DND-41 (cell line): ENCODE measurements around the gene VPS36.
"Not testable (repeated sequence)": the region's sequence is repeated elsewhere in the genome, so short reads cannot be mapped to it uniquely, and the experiment has no call there.

Source experiments
- ATAC-seq: fragments of 200-7000 bp; cut with Tn5 transposase; 3 replicates; pipeline ENCODE4 v1.9.1; 2021; ENCODE audit warnings: low read depth; ENCODE audit not compliant: insufficient read depth
- DNase-seq: peaks from one replicate; pipeline ENCODE4 v3.0.0-alpha.2; 2020
- H2AFZ ChIP-seq: 2 replicates; pipeline ENCODE4 v1.6.0; 2012; ENCODE audit warnings: low read depth, low read length
- H3K27ac ChIP-seq: 2 replicates; pipeline ENCODE4 v1.5.1; 2012; ENCODE audit warnings: low read length, inconsistent platforms
- H3K27me3 ChIP-seq: fragments of 200-600 bp; sonication (generic); 2 replicates; pipeline ENCODE4 v1.6.0; 2012; ENCODE audit warnings: low read length, mild to moderate bottlenecking, inconsistent platforms; ENCODE audit not compliant: insufficient read depth, poor library complexity
- H3K36me3 ChIP-seq: 2 replicates; pipeline ENCODE4 v1.5.1; 2012; ENCODE audit warnings: low read length, inconsistent platforms; ENCODE audit not compliant: insufficient read depth
- H3K4me1 ChIP-seq: 2 replicates; pipeline ENCODE4 v1.5.1; 2012; ENCODE audit warnings: mild to moderate bottlenecking, low read length; ENCODE audit not compliant: insufficient read depth
- H3K4me2 ChIP-seq: 2 replicates; pipeline ENCODE4 v1.6.0; 2012; ENCODE audit warnings: mild to moderate bottlenecking, moderate library complexity, low read length, inconsistent platforms; ENCODE audit not compliant: insufficient read depth
- H3K4me3 ChIP-seq, 2 experiments: fragments of 200-600 bp in 1 of 2; shearing (Covaris generic) in 1 of 2; 2 replicates each; pipeline ENCODE4 v1.5.1; 2012 to 2016; ENCODE audit warnings: inconsistent platforms in 2 of 2, low read length in 2 of 2, mild to moderate bottlenecking in 2 of 2, low read depth in 1 of 2, moderate library complexity in 1 of 2
- H3K79me2 ChIP-seq: 2 replicates; pipeline ENCODE4 v1.6.0; 2012; ENCODE audit warnings: low read length, inconsistent platforms; ENCODE audit not compliant: insufficient read depth
- H3K9ac ChIP-seq: 2 replicates; pipeline ENCODE4 v1.6.0; 2012; ENCODE audit warnings: low read depth, mild to moderate bottlenecking, inconsistent platforms, low read length, moderate library complexity
- H3K9me3 ChIP-seq: 2 replicates; pipeline ENCODE4 v1.5.1; 2012; ENCODE audit warnings: low read length, moderate library complexity, mild to moderate bottlenecking, inconsistent platforms; ENCODE audit not compliant: insufficient read depth, severe bottlenecking
- H4K20me1 ChIP-seq: 2 replicates; pipeline ENCODE4 v1.6.0; 2012; ENCODE audit warnings: low read length; ENCODE audit not compliant: insufficient read depth
- CTCF ChIP-seq: IDR thresholded peaks from 2 replicates; pipeline ENCODE4 v1.5.1; 2012; ENCODE audit warnings: borderline replicate concordance, low read length, moderate library complexity, mild to moderate bottlenecking; ENCODE audit not compliant: poor library complexity, severe bottlenecking; ENCODE audit errors: extremely low read depth
- EZH2 ChIP-seq: IDR thresholded peaks from 3 replicates; pipeline ENCODE4 v1.6.1; 2012; ENCODE audit warnings: borderline replicate concordance, low read depth, mild to moderate bottlenecking, moderate library complexity, low read length, inconsistent platforms; ENCODE audit not compliant: severe bottlenecking

Gene VPS36

GRCh38 chr13:52378312-52378711 is 72.1 kb downstream of the VPS36 start:
- no peaks in the 10 kb centered on the region for H4K20me1 ChIP-seq
- no peak overlapping the region for H3K4me3 ChIP-seq
- no peaks in the 10 kb centered on the region for H3K36me3 ChIP-seq
- no peaks in the 10 kb centered on the region for H3K9me3 ChIP-seq
- no peak overlapping the region for H3K27ac ChIP-seq
- H3K27me3 ChIP-seq, result no peaks in the 10 kb centered on the region
- no peak overlapping the region for H3K9ac ChIP-seq
- ATAC-seq (no peak), DNase-seq (no peak)
- no peak overlapping the region for H3K4me2 ChIP-seq
- H3K79me2 ChIP-seq, result no peaks in the 10 kb centered on the region
- H3K4me1 ChIP-seq, result no peaks in the 10 kb centered on the region
- no peak for TF ChIP-seq EZH2
- no peak overlapping the region for H2AFZ ChIP-seq

DNA sequence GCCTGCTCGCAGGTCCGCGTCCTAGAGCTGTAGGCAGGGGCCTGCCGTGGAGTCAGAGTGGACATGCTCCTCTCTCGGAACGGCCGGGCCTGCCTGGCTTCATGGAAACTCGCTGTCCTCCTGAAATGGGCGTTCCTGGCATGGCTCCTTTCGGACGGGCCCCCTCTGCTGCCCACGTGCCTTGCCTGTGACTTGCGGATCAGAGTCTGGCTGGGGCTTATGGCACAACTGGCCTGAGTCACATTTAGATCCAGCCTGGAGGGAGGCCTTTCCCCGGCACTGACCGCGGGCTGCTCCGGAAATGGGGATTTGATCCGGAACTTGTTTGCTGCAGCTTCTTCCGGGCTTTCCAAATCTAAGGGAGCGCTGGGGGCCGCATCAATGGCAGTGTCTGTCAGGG is 72.5 kb downstream of the VPS36 start:
- Histone ChIP-seq H2AFZ (no peak overlapping the region), H3K36me3 (no peaks in the 10 kb centered on the region), H3K9me3 (no peaks in the 10 kb centered on the region), H3K4me3 (no peak overlapping the region), H3K9ac (no peak overlapping the region), H3K27me3 (no peaks in the 10 kb centered on the region), H3K4me2 (no peak overlapping the region), H3K4me1 (no peaks in the 10 kb centered on the region), H3K27ac (no peak overlapping the region), H3K79me2 (no peaks in the 10 kb centered on the region), H4K20me1 (no peaks in the 10 kb centered on the region)
- no peak for TF ChIP-seq CTCF
- no peak for TF ChIP-seq EZH2
- no peak for ATAC-seq
- DNase-seq, result no peak

GRCh38 chr13:52374873-52375411 is 75.5 kb downstream of the VPS36 start:
- H3K27ac ChIP-seq, result no peak overlapping the region
- no peaks in the 10 kb centered on the region for H3K27me3 ChIP-seq
- H4K20me1 ChIP-seq, result no peaks in the 10 kb centered on the region
- H2AFZ ChIP-seq, result no peak overlapping the region
- no peaks in the 10 kb centered on the region for H3K36me3 ChIP-seq
- H3K4me3 ChIP-seq, result no peak overlapping the region
- H3K4me2 ChIP-seq, result no peak overlapping the region
- ATAC-seq, result no peak
- no peak for DNase-seq
- no peak overlapping the region for H3K9ac ChIP-seq
- TF ChIP-seq CTCF, result no peak
- no peak for TF ChIP-seq EZH2
- no peaks in the 10 kb centered on the region for H3K9me3 ChIP-seq
- no peaks in the 10 kb centered on the region for H3K79me2 ChIP-seq
- no peaks in the 10 kb centered on the region for H3K4me1 ChIP-seq

- TF ChIP-seq EZH2, result no peak
- TF ChIP-seq CTCF, result no peak
- no peak overlapping the region for H2AFZ ChIP-seq
- H4K20me1 ChIP-seq, result no peaks in the 10 kb centered on the region
- H3K27ac ChIP-seq, result no peak overlapping the region
- H3K36me3 ChIP-seq, result no peaks in the 10 kb centered on the region
- H3K4me3 ChIP-seq, result no peak overlapping the region
- H3K4me1 ChIP-seq, result no peaks in the 10 kb centered on the region
- ATAC-seq (no peak), DNase-seq (no peak)
- H3K4me2 ChIP-seq, result no peak overlapping the region
- H3K9ac ChIP-seq, result no peak overlapping the region
- no peaks in the 10 kb centered on the region for H3K9me3 ChIP-seq
- H3K79me2 ChIP-seq, result no peaks in the 10 kb centered on the region
- H3K27me3 ChIP-seq, result no peaks in the 10 kb centered on the region
Observed at GRCh38 chr13:52374389-52374788, 76.0 kb downstream of the VPS36 start.

DNA sequence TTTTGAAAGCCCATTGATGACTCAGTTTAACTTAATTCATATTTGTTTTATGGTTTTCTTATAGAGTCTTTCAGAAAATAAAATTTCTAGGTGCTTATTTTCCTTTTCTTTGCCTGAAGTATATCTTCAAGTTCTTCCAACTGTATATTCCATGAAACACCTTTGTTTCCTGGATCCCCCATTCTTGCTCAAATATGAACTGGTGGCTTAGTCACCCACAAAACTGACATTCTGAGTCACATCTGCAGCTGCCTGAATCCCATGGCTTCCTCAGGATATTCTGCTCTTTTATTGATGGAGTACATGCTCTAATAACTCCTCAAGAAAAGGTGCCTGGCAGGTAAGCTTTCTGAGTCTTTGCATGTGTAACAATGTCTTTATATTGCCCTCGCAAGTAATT is 77.2 kb downstream of the VPS36 start:
- not testable (repeated sequence) for DNase-seq, H3K27ac ChIP-seq, H3K4me2 ChIP-seq, H3K9me3 ChIP-seq, H2AFZ ChIP-seq, H3K9ac ChIP-seq, ATAC-seq, H3K27me3 ChIP-seq, H3K36me3 ChIP-seq, H3K4me3 ChIP-seq, H4K20me1 ChIP-seq, H3K4me1 ChIP-seq, H3K79me2 ChIP-seq
